B cell (primary cell): ENCODE measurements around the gene WBP4. TPM values are rescaled to one million over a fixed set of nuclear protein-coding genes. Genes with fewer than 3 reads are reported as not detected.
A peak's percentile ranks its signal among the peaks of the same experiment; 100 is the strongest.

ENCODE experiments used
- ATAC-seq: fragments of 200-7000 bp; cut with Tn5 transposase; one replicate; pipeline ENCODE4 v1.10.0; 2021; ENCODE audit warnings: low read depth, mild to moderate bottlenecking, moderate number of reproducible peaks, moderate library complexity
- CTCF ChIA-PET: fragments of 350-600 bp; sonication (Branson Sonifier 250); formaldehyde crosslinking; loops from one replicate; lab custom pipeline; 2021; ENCODE audit warnings: antibody characterized with exemption, inconsistent platforms; lab: Charles Lee
- POLR2A ChIA-PET: fragments of 350-600 bp; sonication (Branson Sonifier 250); formaldehyde crosslinking; loops from one replicate; lab custom pipeline; 2021; ENCODE audit warnings: antibody characterized with exemption; lab: Charles Lee
- DNase-seq: peaks from one replicate; pipeline ENCODE4 v3.0.0; 2013
- H2AFZ ChIP-seq: 2 replicates; pipeline ENCODE4 v1.6.1; 2012; ENCODE audit warnings: mild to moderate bottlenecking, low read depth, low read length; ENCODE audit not compliant: insufficient read depth, poor library complexity, severe bottlenecking
- H3K27ac ChIP-seq, 2 donors: 1 replicate in 1 of 2; 2 replicates in 1 of 2; pipeline ENCODE4 v1.5.1; 2012 to 2013; ENCODE audit warnings: low read length in 2 of 2, mild to moderate bottlenecking in 2 of 2, moderate library complexity in 1 of 2
- H3K27me3 ChIP-seq, 4 experiments: fragments of 200-600 bp in 1 of 4; sonication (generic) in 1 of 4; replicated peaks in 1 of 4; 1 replicate in 2 of 4; 2 replicates in 2 of 4; pipeline versions ENCODE4 v1.6.1 to v1.7.0; 2013 to 2016; ENCODE audit warnings: low read length in 3 of 4, mild to moderate bottlenecking in 2 of 4, mixed read lengths in 1 of 4, moderate library complexity in 1 of 4; ENCODE audit not compliant: insufficient read depth in 4 of 4, control insufficient read depth in 3 of 4; ENCODE audit errors: control extremely low read depth in 1 of 4
- H3K36me3 ChIP-seq, 2 experiments: replicated peaks in 1 of 2; 1 replicate in 1 of 2; 2 replicates in 1 of 2; pipeline versions ENCODE4 v1.6.1 to v1.7.1; 2013; ENCODE audit warnings: low read length in 1 of 2; ENCODE audit not compliant: insufficient read depth in 2 of 2, control insufficient read depth in 1 of 2; ENCODE audit errors: control extremely low read depth in 1 of 2, extremely low read depth in 1 of 2
- H3K4me1 ChIP-seq, 2 donors: fragments of 200-600 bp in 1 of 2; sonication (generic) in 1 of 2; 1 replicate in 1 of 2; 2 replicates in 1 of 2; pipeline versions ENCODE4 v1.5.1 to v1.6.1; 2013 to 2017; ENCODE audit warnings: low read length in 2 of 2; ENCODE audit not compliant: control insufficient read depth in 2 of 2, insufficient read depth in 2 of 2
- H3K4me2 ChIP-seq: replicated peaks from 2 replicates; pipeline ENCODE3; 2012; ENCODE audit warnings: mild to moderate bottlenecking, low read depth, low read length; ENCODE audit not compliant: poor library complexity, severe bottlenecking
- H3K4me3 ChIP-seq, 5 experiments: fragments of 200-600 bp in 1 of 5; sonication (generic) in 1 of 5; 1 replicate in 3 of 5; 2 replicates in 2 of 5; pipeline versions ENCODE4 v1.5.1 to v1.7.0; 2011 to 2016; ENCODE audit warnings: low read length in 4 of 5, mild to moderate bottlenecking in 4 of 5, low read depth in 2 of 5, control low read depth in 1 of 5, moderate library complexity in 1 of 5; ENCODE audit not compliant: insufficient read depth in 1 of 5; ENCODE audit errors: control extremely low read depth in 1 of 5, extremely low read depth in 1 of 5
- H3K79me2 ChIP-seq: fragments of 200-600 bp; sonication (generic); one replicate; pipeline ENCODE4 v1.6.0; 2016; ENCODE audit warnings: low read length; ENCODE audit not compliant: control insufficient read depth, insufficient read depth
- H3K9ac ChIP-seq: fragments of 200-600 bp; sonication (generic); 2 replicates; pipeline ENCODE4 v1.6.1; 2017; ENCODE audit warnings: mild to moderate bottlenecking, low read length, moderate library complexity
- H3K9me3 ChIP-seq, 3 donors: one replicate each; pipeline versions ENCODE4 v1.6.1 to v1.7.1; 2013; ENCODE audit warnings: low read length in 2 of 3; ENCODE audit not compliant: control insufficient read depth in 2 of 3, insufficient read depth in 1 of 3; ENCODE audit errors: control extremely low read depth in 1 of 3
- H4K20me1 ChIP-seq: 2 replicates; pipeline ENCODE4 v1.6.0; 2012; ENCODE audit warnings: mild to moderate bottlenecking, low read length; ENCODE audit not compliant: insufficient read depth, control insufficient read depth, poor library complexity, severe bottlenecking
- H3K27ac Mint-ChIP-seq: one replicate; pipeline ENCODE4 v1.8.0; 2021; ENCODE audit warnings: mixed read lengths
- H3K27me3 Mint-ChIP-seq: one replicate; pipeline ENCODE4 v1.8.0; 2021; ENCODE audit warnings: mixed read lengths
- H3K4me1 Mint-ChIP-seq: one replicate; pipeline ENCODE4 v1.8.0; 2021; ENCODE audit warnings: mixed read lengths
- H3K4me3 Mint-ChIP-seq: one replicate; pipeline ENCODE4 v1.8.0; 2021; ENCODE audit warnings: mixed read lengths
- H3K9me3 Mint-ChIP-seq: one replicate; pipeline ENCODE4 v1.8.0; 2022; ENCODE audit warnings: mixed read lengths; ENCODE audit not compliant: insufficient read depth
- EZH2 ChIP-seq: IDR thresholded peaks from 2 replicates; pipeline ENCODE4 v1.6.1; 2012; ENCODE audit warnings: borderline replicate concordance, low read depth, mild to moderate bottlenecking, moderate library complexity, low read length; ENCODE audit not compliant: insufficient read depth, poor library complexity, severe bottlenecking
- WGBS: methylation state at CpG from one replicate; pipeline ENCODE4 v1.1.5; 2013; ENCODE audit warnings: missing lambda C conversion rate; ENCODE audit not compliant: insufficient coverage; 5-methylcytosine and 5-hydroxymethylcytosine counted together
- intact Hi-C: fragments of 100-400 bp; cut with micrococcal nuclease; formaldehyde crosslinking; loops from one replicate; pipeline ENCODE4 v1.10.0; 2022
- polyA minus RNA-seq: library from RNA; depleted of rRNA, polyadenylated mRNA; stranded (reverse); fragments of >200 nt; gene quantifications from 2 replicates; pipeline ENCODE4 v1.2.3, GENCODE V29; 2012
- polyA plus RNA-seq: library from polyadenylated mRNA; depleted of rRNA; stranded (reverse); fragments of >200 nt; gene quantifications from 2 replicates; pipeline ENCODE4 v1.2.3, GENCODE V29; 2012
- total RNA-seq, 2 donors: library from RNA; stranded (reverse); fragments of 120-200 nt in 1 of 2; gene quantifications; 1 replicate in 1 of 2; 2 replicates in 1 of 2; pipeline versions ENCODE4 v1.2.3 to v1.2.4, GENCODE V29; 2013 to 2022
- TF ChIP-seq, protein P1 (sequence below): fragments of 200-600 bp; IDR thresholded peaks from one replicate; pipeline ENCODE4 v1.8.0; 2022; ENCODE audit warnings: antibody characterized with exemption, mild to moderate bottlenecking

Gene WBP4, protein sequence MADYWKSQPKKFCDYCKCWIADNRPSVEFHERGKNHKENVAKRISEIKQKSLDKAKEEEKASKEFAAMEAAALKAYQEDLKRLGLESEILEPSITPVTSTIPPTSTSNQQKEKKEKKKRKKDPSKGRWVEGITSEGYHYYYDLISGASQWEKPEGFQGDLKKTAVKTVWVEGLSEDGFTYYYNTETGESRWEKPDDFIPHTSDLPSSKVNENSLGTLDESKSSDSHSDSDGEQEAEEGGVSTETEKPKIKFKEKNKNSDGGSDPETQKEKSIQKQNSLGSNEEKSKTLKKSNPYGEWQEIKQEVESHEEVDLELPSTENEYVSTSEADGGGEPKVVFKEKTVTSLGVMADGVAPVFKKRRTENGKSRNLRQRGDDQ
- total RNA-seq = 10.4 and 10.6 TPM in 2 replicates
- 7.5 TPM for total RNA-seq (2013)
- 1.8 and 3.7 TPM in 2 replicates for polyA plus RNA-seq
- polyA minus RNA-seq = 1.1 and 2.1 TPM in 2 replicates

DNA sequence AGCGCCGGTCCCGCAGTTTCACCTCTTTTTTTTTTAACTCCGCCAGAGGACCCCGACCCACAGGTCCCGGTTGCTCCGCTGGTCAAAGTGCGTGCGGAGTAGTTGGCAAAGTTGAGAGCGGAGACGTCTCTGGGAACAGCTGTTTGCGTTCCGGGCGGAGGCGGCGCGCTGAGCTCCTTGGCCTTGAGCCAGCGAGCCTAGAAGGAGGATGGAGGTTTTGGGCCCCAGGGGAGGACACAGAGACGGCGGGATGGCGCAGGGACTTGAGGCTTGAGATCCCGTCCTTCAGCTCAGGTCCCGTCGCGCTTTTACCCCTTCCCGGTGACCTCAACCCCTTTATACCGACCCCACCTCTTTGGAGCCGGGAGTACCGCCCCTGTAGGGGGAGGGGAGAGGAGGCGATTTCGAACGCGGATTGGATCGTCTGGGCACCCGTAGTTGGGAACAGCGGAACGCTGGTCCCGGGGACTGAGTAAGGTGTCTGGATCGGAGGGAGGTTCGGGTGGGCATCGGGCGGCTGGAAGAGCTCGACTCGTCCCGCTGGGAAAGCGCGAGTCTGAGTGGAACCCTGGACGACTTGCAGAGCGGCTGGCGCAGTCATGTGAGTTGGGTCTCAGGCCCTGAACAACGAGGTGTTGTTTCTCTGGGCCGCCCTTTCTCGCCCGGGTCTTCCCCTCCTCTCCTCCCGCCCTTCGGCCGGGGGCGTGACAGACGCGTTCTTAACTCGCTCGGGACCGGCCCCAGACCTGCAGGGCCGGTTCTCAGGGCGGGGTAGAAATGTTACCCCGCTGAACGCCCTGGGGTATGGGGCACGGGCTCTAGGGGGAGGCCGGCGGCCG lies at the start of gene WBP4:
Gene WBP4 (plus strand): TSS at position 435 of the 839 bp plus-strand sequence. CDS start 165 bp downstream, at position 600.
- Histone ChIP-seq H2AFZ (peak within 1 kb of the TSS; percentile 93), H3K4me3 (peak within 1 kb of the TSS; percentile 83 to 99 (median 98)), H3K9ac (peak within 1 kb of the TSS; percentile 85), H3K79me2 (peaks cover 55% of the 10 kb centered on the region), H3K9me3 (no peaks in the 10 kb centered on the region), H3K4me1 (peaks cover 12 to 14% of the 10 kb centered on the region in 2 donors), H4K20me1 (no peaks in the 10 kb centered on the region), H3K27ac (peak within 1 kb of the TSS; percentile 86 to 91), H3K4me2 (peak within 1 kb of the TSS; percentile 83), H3K27me3 (no peaks in the 10 kb centered on the region), H3K36me3 (peaks cover 5% of the 10 kb centered on the region in 2 experiments)
- DNase-seq (peak; percentile 97), ATAC-seq (peak; percentile 70)
- WGBS = under 1% methylated on average over 63 of the region's 71 CpGs
- TF ChIP-seq, protein P1, sequence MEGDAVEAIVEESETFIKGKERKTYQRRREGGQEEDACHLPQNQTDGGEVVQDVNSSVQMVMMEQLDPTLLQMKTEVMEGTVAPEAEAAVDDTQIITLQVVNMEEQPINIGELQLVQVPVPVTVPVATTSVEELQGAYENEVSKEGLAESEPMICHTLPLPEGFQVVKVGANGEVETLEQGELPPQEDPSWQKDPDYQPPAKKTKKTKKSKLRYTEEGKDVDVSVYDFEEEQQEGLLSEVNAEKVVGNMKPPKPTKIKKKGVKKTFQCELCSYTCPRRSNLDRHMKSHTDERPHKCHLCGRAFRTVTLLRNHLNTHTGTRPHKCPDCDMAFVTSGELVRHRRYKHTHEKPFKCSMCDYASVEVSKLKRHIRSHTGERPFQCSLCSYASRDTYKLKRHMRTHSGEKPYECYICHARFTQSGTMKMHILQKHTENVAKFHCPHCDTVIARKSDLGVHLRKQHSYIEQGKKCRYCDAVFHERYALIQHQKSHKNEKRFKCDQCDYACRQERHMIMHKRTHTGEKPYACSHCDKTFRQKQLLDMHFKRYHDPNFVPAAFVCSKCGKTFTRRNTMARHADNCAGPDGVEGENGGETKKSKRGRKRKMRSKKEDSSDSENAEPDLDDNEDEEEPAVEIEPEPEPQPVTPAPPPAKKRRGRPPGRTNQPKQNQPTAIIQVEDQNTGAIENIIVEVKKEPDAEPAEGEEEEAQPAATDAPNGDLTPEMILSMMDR = no peak
- no peak for TF ChIP-seq EZH2
- peak within 1 kb of the TSS; percentile 100 for H3K27ac Mint-ChIP-seq
- H3K27me3 Mint-ChIP-seq = no peaks in the 10 kb centered on the region
- peak within 1 kb of the TSS; percentile 100 for H3K4me3 Mint-ChIP-seq
- peaks cover 39% of the 10 kb centered on the region for H3K4me1 Mint-ChIP-seq
- POLR2A ChIA-PET = interaction anchor here (0.7 to 3.2 kb wide), 10 partner anchors 42 to 1407 kb away, joined by 3 to 32 read pairs (median 5); partner anchors contain the start of gene ELF1
- intact Hi-C loops = loop anchor here (1.0 to 2.0 kb wide), 7 partner anchors 14 to 1316 kb away; partner anchors contain the start of genes MRPS31, MTRF1 and NAA16
- H3K9me3 Mint-ChIP-seq = no peaks in the 10 kb centered on the region
- CTCF ChIA-PET = interaction anchor here (0.7 to 3.7 kb wide), 12 partner anchors 13 to 1191 kb away, joined by 3 to 31 read pairs (median 4); partner anchors contain the start of gene ELF1
